GM18526 (cell line): ENCODE measurements around the gene DDHD1.

Source experiments
- POLR2A ChIP-seq: IDR thresholded peaks from 3 replicates; pipeline ENCODE4 v1.6.1; 2011; ENCODE audit not compliant: insufficient read length; ENCODE audit errors: extremely low read depth

DDHD1 gene

DNA sequence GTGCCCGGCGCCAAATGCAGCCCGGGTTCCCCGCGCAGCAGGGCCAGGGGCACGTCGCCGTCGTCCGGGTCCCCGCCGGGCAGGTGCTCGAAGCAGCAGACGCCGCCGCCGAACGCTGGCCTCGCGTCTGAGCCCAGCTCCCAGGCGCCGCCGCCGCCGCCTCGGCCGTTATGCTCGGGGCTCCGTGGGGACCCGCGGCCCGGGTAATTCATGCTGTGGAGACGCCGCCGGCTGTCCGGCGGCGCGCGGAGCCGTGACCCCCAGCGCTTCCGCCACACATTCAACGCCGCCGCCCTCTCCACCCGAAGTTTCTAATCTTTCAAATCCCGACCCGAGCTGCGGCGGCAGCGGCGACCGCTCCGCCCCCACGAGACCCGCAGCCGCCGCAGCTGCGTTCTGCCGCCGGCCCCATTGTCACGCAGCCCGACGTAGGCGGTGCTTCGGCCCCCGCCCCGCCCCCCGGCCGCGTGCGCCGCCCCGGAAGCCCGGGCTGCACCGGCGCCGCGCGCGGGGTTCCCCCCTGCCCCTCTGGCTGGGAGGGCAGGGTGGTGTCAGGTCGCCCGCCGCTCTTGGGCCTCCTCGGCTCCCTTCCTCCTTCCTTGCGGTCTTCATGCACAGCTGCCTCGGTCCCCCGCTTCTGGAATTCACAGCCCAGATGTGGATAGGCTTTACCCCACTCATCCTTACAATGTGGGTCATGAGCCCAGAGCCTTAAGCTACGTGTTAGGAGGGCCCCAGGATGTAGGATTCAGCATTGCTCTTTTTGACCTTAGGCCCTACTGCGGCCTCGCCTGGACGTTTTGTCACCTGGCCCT is at the start of gene DDHD1:
Gene DDHD1 (minus strand): TSS at position 437 of the 815 bp plus-strand sequence. CDS start 225 bp downstream, at position 212.
- TF ChIP-seq POLR2A: peak; percentile 89

DNA sequence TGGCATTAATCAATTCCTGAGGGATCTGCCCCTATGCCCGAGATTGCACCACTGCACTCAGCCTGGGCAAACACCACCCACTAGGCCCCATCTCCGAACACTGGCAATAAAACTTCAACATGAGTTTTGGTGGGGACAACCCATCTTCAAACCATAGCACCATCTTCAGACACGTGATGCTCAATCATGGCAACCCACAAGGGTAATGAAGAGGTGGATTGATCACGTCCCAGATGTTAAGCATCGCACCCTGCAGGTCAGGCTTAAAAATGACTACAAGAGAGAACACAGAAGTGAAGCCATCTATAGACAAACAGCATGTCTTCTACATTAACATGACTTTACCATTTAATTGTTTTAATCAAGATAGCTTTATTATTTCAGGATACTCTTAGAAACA is 42.8 kb upstream of the DDHD1 start:
- TF ChIP-seq POLR2A: no peak

DNA sequence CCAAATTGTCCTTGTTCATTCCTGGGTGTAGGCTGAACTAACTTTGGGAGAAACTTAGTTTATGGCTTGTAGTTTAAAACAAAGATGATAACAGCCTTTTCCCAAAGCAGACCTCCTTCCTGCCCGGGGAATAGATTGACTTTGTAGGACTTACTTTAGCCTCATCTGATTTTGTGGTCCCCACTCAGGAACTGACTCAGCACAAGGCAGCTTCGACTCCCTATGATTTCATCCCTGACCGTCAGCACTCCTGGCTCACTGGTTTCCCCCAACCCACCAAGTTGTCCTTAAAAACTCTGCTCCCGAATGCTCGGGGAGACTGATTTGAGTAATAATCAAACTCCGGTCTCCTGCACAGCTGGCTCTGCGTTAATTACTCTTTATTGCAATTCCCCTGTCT is 40.1 kb upstream of the DDHD1 start:
- no peak for TF ChIP-seq POLR2A

DNA sequence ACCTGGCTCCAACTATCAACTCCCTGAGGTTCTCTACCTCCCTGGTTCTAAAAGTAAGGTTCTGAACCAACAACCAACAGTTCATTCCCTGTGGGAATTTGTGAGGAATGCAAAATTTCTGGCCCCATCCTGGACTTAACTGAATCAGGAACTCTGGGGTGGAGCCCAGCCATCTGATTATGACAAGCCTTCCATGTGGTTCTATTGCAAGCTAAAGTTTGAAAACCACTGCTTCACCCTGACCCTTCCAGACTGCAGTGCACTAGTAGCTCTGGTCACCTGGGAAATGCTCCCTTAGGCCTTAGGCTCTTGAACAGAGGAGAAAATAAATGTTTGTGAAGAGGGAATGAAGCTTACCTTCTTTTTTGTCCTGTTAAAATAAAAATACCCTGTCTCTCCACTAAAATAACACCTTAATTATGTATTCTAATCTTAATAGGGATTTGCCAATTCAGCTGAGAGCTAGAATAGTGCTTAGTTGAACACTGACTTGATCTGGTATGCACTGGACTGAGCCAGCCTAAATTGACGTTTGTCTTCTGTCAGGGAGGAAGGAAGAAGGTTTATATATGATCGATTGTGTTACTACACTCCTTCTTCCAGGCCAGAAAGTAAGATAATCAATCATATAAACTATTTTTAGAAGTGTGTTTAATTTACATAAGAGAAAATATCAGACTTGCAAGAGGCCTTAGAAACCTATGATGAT is 39.1 kb upstream of the DDHD1 start:
- no peak for TF ChIP-seq POLR2A

DNA sequence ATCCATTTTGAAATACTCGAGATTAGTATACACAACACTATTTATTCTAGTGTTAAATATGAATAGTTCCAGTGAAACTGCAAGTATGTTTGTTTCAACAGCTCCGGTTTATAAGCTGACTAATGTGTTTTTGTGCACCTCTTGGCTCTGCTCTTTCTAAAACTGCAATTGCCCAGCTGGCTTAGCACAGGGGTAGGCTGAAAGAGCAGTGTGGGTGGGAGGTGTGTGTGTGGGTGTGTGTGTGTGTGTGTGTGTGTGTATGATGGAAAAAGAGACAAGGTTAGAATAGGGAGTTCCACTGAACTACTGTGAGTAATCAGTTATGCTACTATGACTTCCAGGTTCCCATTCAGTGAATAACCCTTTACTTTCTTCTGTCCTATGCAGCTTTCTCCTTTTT is 37.8 kb upstream of the DDHD1 start:
- TF ChIP-seq POLR2A: no peak

DNA sequence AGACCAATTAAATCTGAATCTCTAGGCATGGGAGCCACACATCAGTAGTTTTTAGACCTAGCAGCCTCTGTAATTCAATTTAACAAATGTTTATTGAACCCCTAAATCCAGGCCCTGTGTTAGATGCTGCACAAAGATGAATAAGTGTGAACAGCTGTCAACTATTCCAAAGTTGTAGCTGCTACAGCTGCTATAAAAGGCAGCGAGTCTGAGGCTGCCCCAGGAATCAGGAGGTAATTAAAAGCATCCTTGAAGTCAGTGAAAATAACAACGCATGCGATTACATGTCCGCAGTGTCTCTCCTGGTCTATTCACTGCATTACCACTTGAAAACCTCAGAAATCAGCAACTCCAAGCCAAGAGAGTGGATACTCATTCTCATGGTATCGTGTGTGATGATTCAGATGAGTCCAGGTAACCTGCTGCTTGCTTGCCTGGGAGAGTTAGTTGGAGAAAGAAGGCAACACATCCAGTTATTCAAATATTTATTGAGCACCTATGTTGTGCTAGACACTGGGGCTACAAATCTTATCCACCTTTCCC is 34.9 kb upstream of the DDHD1 start:
- no peak for TF ChIP-seq POLR2A

DNA sequence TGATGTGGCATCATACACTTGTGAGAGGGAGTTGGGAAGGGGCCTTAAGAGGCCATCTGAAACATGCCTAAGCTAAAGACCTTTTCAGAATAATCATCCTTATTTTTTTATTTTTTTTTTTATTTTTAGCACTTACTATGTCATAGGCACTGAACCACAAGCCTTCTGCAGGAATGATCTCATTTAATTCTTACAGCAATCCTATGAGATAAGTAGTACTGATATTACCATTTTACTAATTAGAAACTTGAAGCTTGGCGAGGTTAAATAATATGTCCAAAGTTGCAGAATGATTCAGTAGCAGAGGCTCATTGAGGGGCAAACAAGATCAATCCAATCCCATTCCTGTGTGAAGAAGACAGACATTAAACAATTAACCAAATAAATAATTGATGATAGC is 33.4 kb upstream of the DDHD1 start:
- TF ChIP-seq POLR2A: no peak

DNA sequence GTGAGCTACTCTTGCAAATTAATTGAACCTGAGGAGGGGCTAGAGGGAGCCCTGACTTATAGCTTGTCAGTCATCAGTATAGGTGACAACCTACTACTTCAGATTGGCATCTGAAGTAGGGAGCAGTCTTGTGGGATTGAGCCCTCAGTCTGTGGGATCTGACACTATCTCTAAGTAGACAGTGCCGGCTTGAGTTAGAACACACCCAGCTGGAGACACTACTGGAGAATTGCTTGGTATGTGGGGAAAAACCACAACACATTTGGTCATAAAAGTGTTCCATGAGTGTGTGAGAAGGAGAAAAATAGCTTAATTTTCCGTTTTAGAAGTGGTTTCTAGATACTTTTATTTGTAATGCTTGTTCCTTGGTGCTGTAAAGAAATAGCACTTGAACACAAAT is 30.5 kb upstream of the DDHD1 start:
- no peak for TF ChIP-seq POLR2A

DNA sequence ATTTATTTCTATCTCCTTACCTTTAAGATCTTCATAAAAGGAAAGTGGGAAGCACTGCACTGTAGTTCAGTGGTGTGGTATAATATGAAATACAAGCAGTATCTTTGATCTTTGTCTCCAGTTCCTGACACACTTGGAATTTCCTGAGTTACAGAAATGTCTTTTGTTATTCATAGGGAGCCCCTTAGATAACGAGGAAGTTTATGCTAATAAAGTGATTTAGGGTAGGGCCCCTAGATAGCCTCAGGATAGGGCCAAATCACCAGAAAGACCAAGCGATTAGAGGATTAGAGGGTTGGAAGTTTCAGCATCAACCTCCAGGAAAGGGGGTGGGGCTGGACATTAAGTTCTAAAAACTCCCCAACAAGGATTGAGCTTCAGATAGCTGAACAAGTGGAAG is 29.9 kb upstream of the DDHD1 start:
- no peak for TF ChIP-seq POLR2A

DNA sequence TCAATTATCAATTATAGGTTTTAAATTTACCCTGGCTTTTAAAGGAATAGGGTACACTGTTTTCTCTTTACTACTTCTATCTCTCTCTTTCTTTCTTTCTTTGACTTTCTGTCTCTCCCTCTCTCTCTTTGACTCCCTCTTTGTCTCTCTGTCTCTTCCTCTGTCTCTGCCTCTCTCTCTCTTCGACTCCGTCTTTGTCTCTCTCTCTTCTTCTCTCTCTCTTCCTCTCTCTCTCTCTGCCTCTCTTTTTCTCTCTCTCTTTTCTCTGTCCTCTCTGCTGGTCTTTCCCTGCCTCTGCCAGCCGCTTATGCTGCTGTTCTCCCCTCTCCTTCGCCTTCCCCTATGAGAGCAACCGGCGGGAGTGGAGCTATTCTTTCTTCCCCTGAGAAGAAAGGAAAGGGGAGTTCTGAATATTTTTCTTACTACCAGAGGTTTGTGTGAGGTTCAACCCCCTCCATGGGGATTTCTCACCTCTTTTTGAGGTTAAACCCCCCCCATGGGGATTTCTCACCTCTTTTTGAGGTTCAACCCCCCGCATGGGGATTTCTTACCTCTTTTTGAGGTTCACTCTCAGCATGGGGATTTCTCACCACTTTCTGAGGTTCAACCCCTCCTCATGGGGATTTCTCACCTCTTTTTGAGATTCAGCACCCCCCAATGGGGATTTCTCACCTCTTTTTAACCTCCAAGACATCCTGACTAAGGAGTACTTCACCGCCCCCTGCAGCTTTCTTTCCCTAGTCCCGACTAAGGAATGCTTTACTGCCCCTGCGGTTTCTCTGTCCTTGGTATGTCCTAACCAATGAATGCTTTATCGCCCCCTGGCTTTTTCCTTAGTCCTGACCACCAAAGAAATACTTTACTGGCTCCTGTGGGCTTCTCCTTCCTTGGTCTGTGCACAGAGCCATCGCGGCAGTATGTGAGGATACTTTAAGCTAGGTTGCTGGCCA is 27.4 kb upstream of the DDHD1 start:
- no peak for TF ChIP-seq POLR2A

DNA sequence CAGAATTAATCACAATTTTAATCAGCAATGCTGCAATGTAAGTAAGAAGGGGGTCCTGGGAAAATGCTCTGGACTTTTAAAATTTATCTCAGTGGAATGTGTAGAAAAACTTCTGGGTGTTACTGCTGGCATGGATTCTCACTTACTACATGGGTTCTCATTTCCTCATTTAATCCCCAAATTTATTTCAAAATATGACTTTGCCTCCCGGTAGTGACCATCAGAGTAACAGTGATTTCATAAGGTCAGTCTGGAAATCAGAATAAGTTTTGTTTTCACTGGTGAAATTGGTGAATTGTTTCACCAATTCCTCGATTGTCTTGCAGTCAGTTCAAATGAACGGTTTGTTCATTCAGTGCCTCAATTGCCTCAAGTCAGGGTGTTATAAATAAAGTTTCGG is 22.3 kb upstream of the DDHD1 start:
- TF ChIP-seq POLR2A: no peak

DNA sequence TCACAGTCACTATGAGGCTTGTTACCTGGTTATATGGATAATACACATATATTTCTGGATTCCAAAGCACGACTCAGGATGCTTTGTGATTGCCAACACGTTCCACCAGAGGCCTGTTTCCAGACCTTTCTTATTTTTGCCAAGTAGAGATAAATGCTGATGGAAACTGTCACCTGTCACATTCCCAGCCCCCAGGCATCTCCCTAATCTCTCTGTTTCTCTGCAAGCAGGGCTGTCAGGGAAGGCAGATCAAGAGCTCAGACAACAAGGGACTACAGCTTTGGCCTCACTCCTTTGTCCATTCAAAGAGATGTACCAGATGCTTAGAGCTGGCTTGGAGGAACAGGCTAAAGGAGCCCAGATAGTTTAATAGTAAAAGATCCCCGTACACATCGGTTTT is 21.8 kb upstream of the DDHD1 start:
- TF ChIP-seq POLR2A: no peak

DNA sequence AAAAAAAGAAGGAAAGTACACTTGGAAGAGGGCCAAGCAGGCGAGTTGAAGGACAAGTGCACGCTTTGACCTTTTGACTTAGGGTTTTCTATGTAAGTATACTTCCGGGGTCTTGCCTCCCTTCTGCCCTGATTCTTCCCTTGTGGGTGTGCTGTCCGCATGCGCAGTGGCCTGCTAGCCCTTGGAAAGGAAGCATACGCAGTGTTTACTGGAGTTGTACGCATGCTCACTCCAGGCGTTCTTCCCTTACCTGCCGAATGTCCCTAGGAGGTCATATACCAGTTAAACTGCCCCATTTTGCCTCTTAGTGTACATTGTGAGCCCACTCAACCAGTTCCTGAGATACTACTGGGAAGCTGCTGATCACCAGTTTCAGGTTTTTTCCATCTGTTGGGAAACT is 15.7 kb upstream of the DDHD1 start:
- no peak for TF ChIP-seq POLR2A

DNA sequence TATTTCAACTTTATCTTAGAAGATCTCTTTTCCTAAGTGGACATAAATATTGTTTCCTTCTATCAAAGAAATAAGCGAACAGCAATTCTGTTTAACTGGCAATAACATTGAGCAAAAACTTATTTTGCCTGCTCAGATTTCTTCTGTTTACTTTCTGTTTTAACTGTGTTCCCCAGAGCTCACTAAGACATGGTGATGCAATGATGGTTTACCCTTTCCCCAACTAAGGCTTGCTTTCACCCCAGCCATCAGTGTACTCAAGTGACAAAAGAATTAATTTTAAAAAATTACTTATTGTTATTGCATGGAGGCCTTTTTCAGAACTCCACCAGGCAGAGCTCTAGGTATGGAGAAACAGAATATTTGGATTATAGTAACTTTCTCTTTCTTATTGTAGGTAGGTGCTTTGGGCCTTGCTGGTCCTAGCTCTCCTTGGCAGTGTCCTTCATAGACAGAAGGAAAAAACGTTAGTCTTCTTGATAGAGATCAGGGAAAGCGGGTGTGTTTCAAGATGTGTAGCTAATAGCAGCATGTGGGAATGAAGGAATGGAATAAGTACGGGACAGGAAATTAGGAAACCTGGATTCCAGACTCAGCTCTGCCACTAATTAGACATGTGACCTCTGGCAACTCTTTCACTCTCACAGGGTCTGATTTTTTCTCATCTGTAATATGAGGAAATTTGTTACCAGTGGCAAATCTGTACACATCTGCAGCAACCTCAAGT is 14.6 kb upstream of the DDHD1 start:
- TF ChIP-seq POLR2A: no peak

DNA sequence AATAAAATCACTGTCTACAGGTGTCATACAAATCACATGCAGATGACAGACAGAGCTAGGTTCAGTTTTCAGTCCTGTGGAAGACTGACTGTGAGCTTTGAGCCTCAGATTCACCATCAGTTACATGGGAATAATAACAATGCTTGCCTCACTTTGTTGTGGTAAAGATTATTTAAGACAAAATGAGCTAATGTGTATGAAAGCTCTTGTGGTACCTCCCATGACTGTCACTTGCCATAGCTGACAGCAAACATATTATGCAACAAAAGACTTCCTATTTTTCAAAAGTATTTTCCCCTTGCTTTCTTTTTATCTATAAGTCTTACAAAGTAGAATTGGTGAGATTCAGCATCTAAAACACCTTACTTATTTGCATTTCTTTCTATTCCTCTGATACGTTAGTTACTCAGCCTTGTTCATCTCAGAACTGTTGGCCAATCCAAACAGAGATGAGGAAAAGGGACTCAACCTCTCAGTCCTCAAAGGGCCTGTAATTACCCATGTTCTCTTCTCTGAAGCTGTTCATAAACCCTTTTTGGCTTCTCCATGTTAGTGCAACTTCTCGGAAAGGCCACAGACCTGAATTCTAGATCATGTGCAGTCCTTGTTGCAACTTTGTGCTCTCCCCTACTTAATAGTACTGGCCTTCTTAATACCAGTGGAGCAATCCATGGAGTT is 8.8 kb upstream of the DDHD1 start:
- TF ChIP-seq POLR2A: no peak

DNA sequence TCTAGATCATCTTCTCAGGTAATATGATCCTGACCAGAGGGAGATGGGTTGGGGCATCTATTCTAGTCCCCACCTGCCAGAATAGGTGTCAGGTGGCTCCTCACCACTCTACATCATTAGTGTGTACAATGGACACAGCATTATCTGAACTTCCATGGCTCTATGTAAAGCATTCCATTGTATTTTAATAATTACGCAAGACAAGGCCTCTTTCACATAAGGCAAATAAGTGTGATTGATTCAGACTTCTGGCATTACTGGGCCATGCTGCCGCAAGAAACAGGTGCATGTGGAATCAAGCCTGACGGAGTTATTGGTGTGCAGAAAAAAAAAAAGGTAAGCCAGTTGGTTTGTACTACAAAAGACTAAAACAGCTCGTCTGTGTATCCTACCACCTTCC is 3.1 kb upstream of the DDHD1 start:
- TF ChIP-seq POLR2A: no peak
